Keratinocyte (primary cell): Measurements from ENCODE around the gene NPSR1. TPM values are rescaled to one million over a fixed set of nuclear protein-coding genes. Genes with fewer than 3 reads are reported as not detected.
"Not testable (repeated sequence)": the region's sequence is repeated elsewhere in the genome, so short reads cannot be mapped to it uniquely, and the experiment has no call there.

Experiments
- DNase-seq: peaks from one replicate; pipeline ENCODE4 v3.0.0-alpha.2; 2011; ENCODE audit warnings: low read depth, missing footprints, low spot score
- FAIRE-seq: peaks from 2 replicates; lab custom pipeline; 2011; peaks lifted over from hg19 to GRCh38; lab: Jason Lieb, UNC
- H2AFZ ChIP-seq: 2 replicates; pipeline ENCODE4 v1.6.0; 2012; ENCODE audit warnings: low read length, control low read depth, inconsistent platforms; ENCODE audit not compliant: control insufficient read depth
- H3K27ac ChIP-seq: 2 replicates; pipeline ENCODE4 v1.5.1; 2011; ENCODE audit warnings: low read length; ENCODE audit not compliant: control insufficient read depth, insufficient read depth
- H3K27me3 ChIP-seq: 3 replicates; pipeline ENCODE4 v1.6.0; 2011; ENCODE audit warnings: low read length; ENCODE audit not compliant: control insufficient read depth, insufficient read depth; ENCODE audit errors: extremely low read depth
- H3K36me3 ChIP-seq, 2 experiments: 2 replicates in 1 of 2; 3 replicates in 1 of 2; pipeline ENCODE4 v1.5.1; 2011; ENCODE audit warnings: low read length in 2 of 2, mild to moderate bottlenecking in 1 of 2; ENCODE audit not compliant: control insufficient read depth in 2 of 2, insufficient read depth in 2 of 2; ENCODE audit errors: extremely low read depth in 1 of 2
- H3K4me1 ChIP-seq: 3 replicates; pipeline ENCODE4 v1.5.1; 2011; ENCODE audit warnings: low read length; ENCODE audit not compliant: control insufficient read depth, insufficient read depth; ENCODE audit errors: extremely low read depth
- H3K4me2 ChIP-seq: 3 replicates; pipeline ENCODE4 v1.6.0; 2011; ENCODE audit warnings: low read depth, low read length; ENCODE audit not compliant: control insufficient read depth, insufficient read depth; ENCODE audit errors: extremely low read depth
- H3K4me3 ChIP-seq, 3 experiments: fragments of 200-600 bp in 1 of 3; sonication (generic) in 1 of 3; 2 replicates in 2 of 3; 3 replicates in 1 of 3; pipeline ENCODE4 v1.5.1; 2011 to 2016; ENCODE audit warnings: low read length in 3 of 3, mild to moderate bottlenecking in 3 of 3, control low read depth in 2 of 3, inconsistent platforms in 1 of 3, low read depth in 1 of 3, mixed read lengths in 1 of 3, mixed run types in 1 of 3, moderate library complexity in 1 of 3; ENCODE audit not compliant: control insufficient read depth in 2 of 3, insufficient read depth in 2 of 3; ENCODE audit errors: extremely low read depth in 1 of 3
- H3K79me2 ChIP-seq: 2 replicates; pipeline ENCODE4 v1.6.0; 2012; ENCODE audit warnings: low read length; ENCODE audit not compliant: control insufficient read depth, insufficient read depth
- H3K9ac ChIP-seq: 3 replicates; pipeline ENCODE4 v1.6.0; 2011; ENCODE audit warnings: low read length; ENCODE audit not compliant: control insufficient read depth, insufficient read depth; ENCODE audit errors: extremely low read depth
- H3K9me1 ChIP-seq: 3 replicates; pipeline ENCODE4 v1.6.0; 2011; ENCODE audit warnings: low read length; ENCODE audit not compliant: control insufficient read depth, insufficient read depth; ENCODE audit errors: extremely low read depth
- H3K9me3 ChIP-seq: 2 replicates; pipeline ENCODE4 v1.5.1; 2012; ENCODE audit warnings: low read depth, low read length; ENCODE audit not compliant: control insufficient read depth
- H4K20me1 ChIP-seq: 3 replicates; pipeline ENCODE4 v1.6.0; 2011; ENCODE audit warnings: low read length; ENCODE audit not compliant: control insufficient read depth, insufficient read depth; ENCODE audit errors: extremely low read depth
- CTCF ChIP-seq, 3 experiments: IDR thresholded peaks in 1 of 3; conservative IDR thresholded peaks in 1 of 3; optimal IDR thresholded peaks in 1 of 3; 2 replicates in 2 of 3; 3 replicates in 1 of 3; pipeline versions ENCODE3 to v1.5.1; 2011; ENCODE audit warnings: low read length in 3 of 3, mild to moderate bottlenecking in 3 of 3, moderate library complexity in 2 of 3, control low read depth in 1 of 3, inconsistent platforms in 1 of 3; ENCODE audit not compliant: insufficient read depth in 2 of 3; ENCODE audit errors: extremely low read depth in 1 of 3
- EZH2 ChIP-seq: IDR thresholded peaks from one replicate; pipeline ENCODE4 v1.6.1; 2012; ENCODE audit warnings: inconsistent platforms, mild to moderate bottlenecking, low read length, moderate library complexity
- dilution Hi-C: fragments of 300-500 bp; cut with MboI; formaldehyde crosslinking; loops from one replicate; pipeline ENCODE4 v1.7.0; 2020; ENCODE audit warnings: low sequenced_read_pairs; ENCODE audit not compliant: extremely low pct_ligation_motif_present
- polyA plus RNA-seq, 5 experiments: library from polyadenylated mRNA; depleted of rRNA in 3 of 5; stranded (reverse) in 3 of 5; stranded (forward) in 1 of 5; unstranded in 1 of 5; fragments of >200 nt; gene quantifications; 1 replicate in 1 of 5; 2 replicates in 3 of 5; 3 replicates in 1 of 5; pipeline versions ENCODE4 v1.2.1 to v1.2.3, GENCODE V29; 2011 to 2012; ENCODE audit warnings: missing spikeins in 2 of 5, low read depth in 1 of 5, low replicate concordance in 1 of 5

NPSR1 gene
- polyA plus RNA-seq, 1 donor (not counting 4 experiments of a cell fraction or from before 2014, with no cell fraction given): not detected

GRCh38 chr7:34622771-34623250, 35.2 kb upstream of the NPSR1 start:
- FAIRE-seq (no peak), DNase-seq (no peak)
- Histone ChIP-seq H3K36me3 (no peaks in the 10 kb centered on the region), H2AFZ (no peak overlapping the region), H3K9me1 (no peaks in the 10 kb centered on the region), H4K20me1 (no peaks in the 10 kb centered on the region), H3K4me1 (no peaks in the 10 kb centered on the region), H3K9ac (no peak overlapping the region), H3K9me3 (no peaks in the 10 kb centered on the region), H3K79me2 (no peaks in the 10 kb centered on the region), H3K27ac (no peak overlapping the region), H3K27me3 (no peaks in the 10 kb centered on the region), H3K4me3 (no peak overlapping the region), H3K4me2 (no peak overlapping the region)
- dilution Hi-C loops: no loop called here
- TF ChIP-seq CTCF (optimal IDR thresholded peaks at IDR 0.05 in 1 of 3, IDR thresholded peaks at IDR 0.05 in 1 of 3, conservative IDR thresholded peaks at IDR 0.05 in 1 of 3; ENCODE audit: extremely low read depth in 1 of 3, insufficient read depth in 2 of 3, low read length in 3 of 3): no peak
- TF ChIP-seq EZH2: no peak

- H3K27ac ChIP-seq, FAIRE-seq, H3K36me3 ChIP-seq, H3K4me2 ChIP-seq, H3K79me2 ChIP-seq, H3K4me1 ChIP-seq, H2AFZ ChIP-seq, H3K4me3 ChIP-seq, H3K9me3 ChIP-seq, H3K27me3 ChIP-seq, H3K9ac ChIP-seq, DNase-seq, H4K20me1 ChIP-seq, H3K9me1 ChIP-seq, dilution Hi-C loops: not testable (repeated sequence)
These were observed 29.4 kb upstream of the NPSR1 start for GRCh38 chr7:34628618-34629017.

DNA sequence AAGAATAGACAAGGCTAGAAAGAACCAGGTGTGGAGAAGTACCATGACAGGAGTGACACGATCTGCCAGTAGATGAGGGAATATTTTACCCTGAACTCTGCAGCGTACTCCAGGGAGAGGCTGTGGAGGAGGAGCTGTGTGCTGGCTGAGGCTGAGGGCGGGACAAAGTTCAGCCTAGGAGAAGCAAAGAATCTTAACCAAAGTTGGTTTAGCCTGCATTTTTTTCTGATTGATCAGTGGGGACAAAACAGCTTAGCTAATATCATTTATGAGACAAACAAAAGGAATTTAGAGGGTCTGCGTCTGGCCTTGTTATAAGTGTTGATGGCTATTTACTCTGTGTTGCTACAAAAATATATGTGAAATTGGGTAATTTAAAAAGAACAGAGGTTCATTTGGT, 5.2 kb upstream of the NPSR1 start:
- Histone ChIP-seq H3K4me2 (no peak overlapping the region), H3K36me3 (no peaks in the 10 kb centered on the region), H2AFZ (no peak overlapping the region), H3K27ac (no peak overlapping the region), H3K79me2 (no peaks in the 10 kb centered on the region), H3K9me1 (no peaks in the 10 kb centered on the region), H4K20me1 (no peaks in the 10 kb centered on the region), H3K9ac (no peak overlapping the region), H3K27me3 (no peaks in the 10 kb centered on the region), H3K4me1 (no peaks in the 10 kb centered on the region), H3K4me3 (no peak overlapping the region), H3K9me3 (no peaks in the 10 kb centered on the region)
- TF ChIP-seq CTCF (optimal IDR thresholded peaks at IDR 0.05 in 1 of 3, IDR thresholded peaks at IDR 0.05 in 1 of 3, conservative IDR thresholded peaks at IDR 0.05 in 1 of 3; ENCODE audit: extremely low read depth in 1 of 3, insufficient read depth in 2 of 3, low read length in 3 of 3) (no peak), EZH2 (no peak)
- FAIRE-seq (no peak), DNase-seq (no peak)
- dilution Hi-C loops: no loop called here
